Osteoblast (primary cell): ENCODE data around the gene MNDA. TPM values are rescaled to one million over a fixed set of nuclear protein-coding genes. Genes with fewer than 3 reads are reported as not detected.

Source experiments
- DNase-seq: peaks from one replicate; pipeline ENCODE4 v3.0.0; 2011; ENCODE audit warnings: low spot score, mixed read lengths; ENCODE audit not compliant: insufficient read length; ENCODE audit errors: missing footprints
- H2AFZ ChIP-seq: 2 replicates; pipeline ENCODE4 v1.6.0; 2011; ENCODE audit warnings: mild to moderate bottlenecking, low read length
- H3K27ac ChIP-seq: 2 replicates; pipeline ENCODE4 v1.5.1; 2011; ENCODE audit warnings: mild to moderate bottlenecking, low read depth, low read length, moderate library complexity
- H3K27me3 ChIP-seq: 2 replicates; pipeline ENCODE4 v1.6.0; 2012; ENCODE audit warnings: mild to moderate bottlenecking, control low read depth, inconsistent platforms, low read length, moderate library complexity; ENCODE audit not compliant: insufficient read depth
- H3K36me3 ChIP-seq: 2 replicates; pipeline ENCODE4 v1.5.1; 2011; ENCODE audit warnings: mild to moderate bottlenecking, low read length, control low read depth, moderate library complexity; ENCODE audit not compliant: insufficient read depth
- H3K4me1 ChIP-seq: 2 replicates; pipeline ENCODE4 v1.5.1; 2011; ENCODE audit warnings: mild to moderate bottlenecking, low read length, control low read depth, moderate library complexity; ENCODE audit not compliant: insufficient read depth
- H3K4me2 ChIP-seq: 2 replicates; pipeline ENCODE4 v1.6.0; 2011; ENCODE audit warnings: mild to moderate bottlenecking, low read length; ENCODE audit not compliant: insufficient read depth
- H3K4me3 ChIP-seq: fragments of 200-600 bp; sonication (generic); 3 replicates; pipeline ENCODE4 v1.5.1; 2012; ENCODE audit warnings: mild to moderate bottlenecking, low read length, inconsistent platforms; ENCODE audit not compliant: insufficient read depth
- H3K79me2 ChIP-seq: 2 replicates; pipeline ENCODE4 v1.6.0; 2012; ENCODE audit warnings: mild to moderate bottlenecking, low read length, control low read depth, inconsistent platforms; ENCODE audit not compliant: insufficient read depth
- H3K9me3 ChIP-seq: 2 replicates; pipeline ENCODE4 v1.5.1; 2011; ENCODE audit warnings: low read depth, low read length, control low read depth
- H4K20me1 ChIP-seq: 2 replicates; pipeline ENCODE4 v1.6.0; 2012; ENCODE audit warnings: mild to moderate bottlenecking, low read length, control low read depth; ENCODE audit not compliant: insufficient read depth
- total RNA-seq: library from RNA; depleted of rRNA; stranded (reverse); fragments of >200 nt; gene quantifications from 2 replicates; pipeline ENCODE4 v1.2.3, GENCODE V29; 2012
- TF ChIP-seq, protein P1 (sequence below): IDR thresholded peaks from 2 replicates; pipeline ENCODE4 v1.5.1; 2011; ENCODE audit warnings: mild to moderate bottlenecking, low read depth, low read length, moderate library complexity; ENCODE audit errors: extremely low read depth

The MNDA gene
- total RNA-seq, 1 donor = under 0.01 TPM

DNA sequence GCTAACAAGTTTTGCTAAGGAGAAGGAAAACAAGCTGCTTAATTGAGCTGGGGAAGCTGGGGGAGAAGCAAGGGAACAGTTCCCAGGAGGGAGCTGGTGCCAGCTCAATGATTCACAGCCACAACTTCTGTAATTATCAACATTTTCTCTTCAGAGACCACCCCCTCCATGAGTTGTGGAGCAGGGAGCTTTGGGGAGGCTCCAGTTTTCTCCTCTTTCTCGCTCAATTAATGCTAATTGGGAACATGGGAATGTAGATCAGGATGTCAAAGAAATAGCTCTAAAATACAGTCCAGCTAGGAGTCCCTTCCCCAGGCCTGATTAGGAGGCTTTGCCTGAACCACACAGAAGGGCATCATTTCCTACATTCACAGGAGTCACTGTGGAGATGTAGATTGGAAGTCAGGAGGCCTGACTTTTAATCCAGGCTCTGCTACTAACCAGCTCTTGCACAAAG is 12.1 kb upstream of the MNDA start:
- Histone ChIP-seq H3K4me1 (no peaks in the 10 kb centered on the region), H4K20me1 (no peaks in the 10 kb centered on the region), H3K9me3 (no peaks in the 10 kb centered on the region), H3K79me2 (no peaks in the 10 kb centered on the region), H3K4me3 (no peak overlapping the region), H2AFZ (no peak overlapping the region), H3K36me3 (no peaks in the 10 kb centered on the region), H3K27ac (no peak overlapping the region), H3K27me3 (no peaks in the 10 kb centered on the region), H3K4me2 (no peak overlapping the region)
- no peak for DNase-seq
- TF ChIP-seq, protein P1, sequence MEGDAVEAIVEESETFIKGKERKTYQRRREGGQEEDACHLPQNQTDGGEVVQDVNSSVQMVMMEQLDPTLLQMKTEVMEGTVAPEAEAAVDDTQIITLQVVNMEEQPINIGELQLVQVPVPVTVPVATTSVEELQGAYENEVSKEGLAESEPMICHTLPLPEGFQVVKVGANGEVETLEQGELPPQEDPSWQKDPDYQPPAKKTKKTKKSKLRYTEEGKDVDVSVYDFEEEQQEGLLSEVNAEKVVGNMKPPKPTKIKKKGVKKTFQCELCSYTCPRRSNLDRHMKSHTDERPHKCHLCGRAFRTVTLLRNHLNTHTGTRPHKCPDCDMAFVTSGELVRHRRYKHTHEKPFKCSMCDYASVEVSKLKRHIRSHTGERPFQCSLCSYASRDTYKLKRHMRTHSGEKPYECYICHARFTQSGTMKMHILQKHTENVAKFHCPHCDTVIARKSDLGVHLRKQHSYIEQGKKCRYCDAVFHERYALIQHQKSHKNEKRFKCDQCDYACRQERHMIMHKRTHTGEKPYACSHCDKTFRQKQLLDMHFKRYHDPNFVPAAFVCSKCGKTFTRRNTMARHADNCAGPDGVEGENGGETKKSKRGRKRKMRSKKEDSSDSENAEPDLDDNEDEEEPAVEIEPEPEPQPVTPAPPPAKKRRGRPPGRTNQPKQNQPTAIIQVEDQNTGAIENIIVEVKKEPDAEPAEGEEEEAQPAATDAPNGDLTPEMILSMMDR = no peak

DNA sequence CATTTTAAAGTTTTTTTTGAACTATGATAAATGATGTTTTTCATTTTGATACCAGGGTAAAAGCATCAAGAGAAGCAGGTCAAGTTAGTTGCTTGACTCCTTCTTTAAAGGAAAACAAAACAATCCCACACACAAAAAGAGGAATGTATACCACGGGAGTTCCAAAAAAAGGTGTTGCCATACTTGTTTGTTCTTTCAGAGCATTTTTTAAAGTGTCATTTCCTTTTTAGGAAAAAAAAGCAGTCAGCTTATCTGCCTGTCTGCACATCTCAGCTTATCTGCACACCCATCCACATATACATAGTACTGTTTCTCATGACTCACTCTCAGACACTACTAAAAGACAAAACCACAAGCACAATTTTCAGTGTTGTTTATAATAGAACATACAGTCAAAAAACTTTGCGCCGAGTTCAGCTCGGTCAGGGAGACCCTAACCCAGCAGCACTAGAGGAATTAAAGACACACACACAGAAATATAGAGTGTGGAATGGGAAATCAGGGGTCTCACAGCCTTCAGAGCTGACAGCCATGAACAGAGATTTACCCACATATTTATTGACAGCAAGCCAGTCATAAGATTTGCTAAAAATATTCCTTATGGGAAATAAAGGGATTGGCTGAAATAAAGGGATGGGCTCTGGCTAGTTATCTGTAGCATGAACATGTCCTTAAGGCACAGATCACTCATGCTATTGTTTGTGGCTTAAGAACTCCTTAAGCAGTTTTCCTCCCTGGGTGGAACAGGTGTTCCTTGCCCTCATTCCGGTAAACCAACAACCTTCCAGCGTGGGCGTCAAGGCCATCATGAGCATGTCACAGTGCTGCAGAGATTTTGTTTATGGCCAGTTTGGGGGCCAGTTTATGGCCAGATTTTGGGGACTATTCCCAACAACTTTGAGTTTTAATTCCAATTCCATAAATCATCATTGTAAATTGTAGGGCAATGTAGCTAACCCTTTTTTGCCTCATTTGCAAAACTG is 11.4 kb upstream of the MNDA start:
- Histone ChIP-seq H3K4me2 (no peak overlapping the region), H3K4me3 (no peak overlapping the region), H3K4me1 (no peaks in the 10 kb centered on the region), H3K79me2 (no peaks in the 10 kb centered on the region), H3K27ac (no peak overlapping the region), H3K27me3 (no peaks in the 10 kb centered on the region), H4K20me1 (no peaks in the 10 kb centered on the region), H2AFZ (no peak overlapping the region), H3K9me3 (no peaks in the 10 kb centered on the region), H3K36me3 (no peaks in the 10 kb centered on the region)
- DNase-seq = no peak
- TF ChIP-seq, protein P1 = no peak

DNA sequence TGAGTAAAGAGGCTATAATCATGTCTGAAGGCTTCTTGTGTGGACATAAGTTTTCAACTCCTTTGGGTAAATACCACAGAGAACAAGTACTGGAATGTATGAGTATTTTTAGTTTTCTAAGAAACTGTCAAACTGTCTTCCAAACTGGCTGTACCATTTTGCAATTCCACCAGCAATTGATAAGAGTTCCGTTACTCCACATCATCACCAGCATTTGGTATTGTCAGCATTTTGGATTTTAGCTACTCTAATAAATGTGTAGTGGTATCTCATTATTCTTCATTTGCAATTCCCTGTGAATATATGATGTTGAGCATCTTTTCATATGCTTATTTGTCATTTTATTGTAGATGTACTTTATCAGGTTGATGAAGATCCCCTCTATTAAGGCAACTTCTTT is 9.4 kb upstream of the MNDA start:
- Histone ChIP-seq H3K9me3 (no peaks in the 10 kb centered on the region), H3K4me3 (no peak overlapping the region), H4K20me1 (no peaks in the 10 kb centered on the region), H2AFZ (no peak overlapping the region), H3K36me3 (no peaks in the 10 kb centered on the region), H3K79me2 (no peaks in the 10 kb centered on the region), H3K4me2 (no peak overlapping the region), H3K4me1 (no peaks in the 10 kb centered on the region), H3K27ac (no peak overlapping the region), H3K27me3 (no peaks in the 10 kb centered on the region)
- TF ChIP-seq, protein P1 = no peak
- DNase-seq = no peak

DNA sequence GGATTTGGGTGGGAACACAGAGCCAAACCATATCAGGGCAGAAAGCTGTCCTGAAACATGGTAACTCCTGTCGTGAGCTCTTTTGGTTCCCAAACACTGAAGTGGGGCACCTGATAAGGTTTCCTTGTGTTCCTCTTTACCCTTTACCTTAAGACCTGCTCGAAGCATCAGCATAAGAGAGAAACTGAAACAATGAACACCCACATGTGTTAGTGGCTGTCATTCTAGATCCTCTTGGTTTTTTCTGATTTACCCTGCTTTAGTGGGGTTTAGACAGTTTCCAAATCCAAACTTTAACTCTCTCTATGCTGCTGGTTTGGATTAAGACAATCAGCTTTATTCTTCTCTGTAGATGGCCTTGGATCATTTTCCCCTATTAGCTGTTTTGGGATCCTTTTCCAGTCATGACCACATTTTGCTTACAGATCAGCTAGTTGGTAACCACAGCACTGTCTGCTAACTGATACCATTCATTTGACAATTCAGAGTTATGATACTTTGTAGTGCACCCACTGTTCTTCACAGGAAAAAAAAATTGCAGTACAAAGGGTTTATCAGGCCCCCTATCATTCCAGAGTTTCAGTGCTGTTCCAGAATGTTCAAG is 975 bp upstream of the MNDA start:
- H3K4me1 ChIP-seq = no peaks in the 10 kb centered on the region
- H3K4me3 ChIP-seq = no peak overlapping the region
- H2AFZ ChIP-seq = no peak overlapping the region
- H3K79me2 ChIP-seq = no peaks in the 10 kb centered on the region
- H3K4me2 ChIP-seq = no peak overlapping the region
- DNase-seq = no peak
- H3K36me3 ChIP-seq = no peaks in the 10 kb centered on the region
- no peaks in the 10 kb centered on the region for H3K27me3 ChIP-seq
- H4K20me1 ChIP-seq = no peaks in the 10 kb centered on the region
- no peak overlapping the region for H3K27ac ChIP-seq
- H3K9me3 ChIP-seq = no peaks in the 10 kb centered on the region
- TF ChIP-seq, protein P1 = no peak
